BE2C (cell line): Measurements from ENCODE around the gene NHP2.

Experiments
- DNase-seq: peaks from one replicate; pipeline ENCODE4 v3.0.0-alpha.2; 2020
- H3K27me3 ChIP-seq: fragments of 250-450 bp; sonication (Bioruptor Pico); 2 replicates; pipeline ENCODE4 v1.5.1; 2020; ENCODE audit warnings: mild to moderate bottlenecking
- H3K36me3 ChIP-seq: fragments of 250-450 bp; sonication (Bioruptor Pico); 2 replicates; pipeline ENCODE4 v1.5.1; 2020; ENCODE audit warnings: mild to moderate bottlenecking
- H3K4me1 ChIP-seq: fragments of 250-450 bp; sonication (Bioruptor Pico); 2 replicates; pipeline ENCODE4 v1.5.1; 2020
- H3K4me3 ChIP-seq: 2 replicates; pipeline ENCODE4 v1.5.1; 2011; ENCODE audit warnings: low read depth, low read length
- H3K9me3 ChIP-seq: fragments of 250-450 bp; sonication (Bioruptor Pico); 2 replicates; pipeline ENCODE4 v1.5.1; 2020
- TF ChIP-seq, protein P1 (sequence below): IDR thresholded peaks from 2 replicates; pipeline ENCODE4 v1.5.1; 2012; ENCODE audit warnings: mild to moderate bottlenecking, low read depth, low read length

Gene NHP2

DNA sequence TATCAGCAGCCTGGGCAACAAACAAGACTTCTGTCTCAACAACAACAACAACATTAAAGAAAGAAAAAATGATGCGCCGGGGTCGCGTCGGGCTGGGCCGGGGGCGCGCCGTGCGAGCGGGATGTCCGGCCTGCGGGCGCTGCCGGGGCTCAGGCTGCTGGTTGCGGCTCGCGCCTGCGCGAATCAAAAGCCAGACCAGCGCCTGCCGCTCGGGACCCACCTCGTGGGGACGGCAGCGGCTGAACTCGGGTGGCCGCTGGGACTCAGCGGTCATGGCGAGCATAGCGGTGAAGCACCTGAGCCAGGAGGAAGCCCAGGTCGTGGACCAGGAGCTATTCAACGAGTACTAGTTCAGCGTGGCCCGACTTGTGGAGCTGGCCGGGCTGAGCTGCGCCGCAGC is 11.9 kb upstream of the NHP2 start:
- TF ChIP-seq, protein P1, sequence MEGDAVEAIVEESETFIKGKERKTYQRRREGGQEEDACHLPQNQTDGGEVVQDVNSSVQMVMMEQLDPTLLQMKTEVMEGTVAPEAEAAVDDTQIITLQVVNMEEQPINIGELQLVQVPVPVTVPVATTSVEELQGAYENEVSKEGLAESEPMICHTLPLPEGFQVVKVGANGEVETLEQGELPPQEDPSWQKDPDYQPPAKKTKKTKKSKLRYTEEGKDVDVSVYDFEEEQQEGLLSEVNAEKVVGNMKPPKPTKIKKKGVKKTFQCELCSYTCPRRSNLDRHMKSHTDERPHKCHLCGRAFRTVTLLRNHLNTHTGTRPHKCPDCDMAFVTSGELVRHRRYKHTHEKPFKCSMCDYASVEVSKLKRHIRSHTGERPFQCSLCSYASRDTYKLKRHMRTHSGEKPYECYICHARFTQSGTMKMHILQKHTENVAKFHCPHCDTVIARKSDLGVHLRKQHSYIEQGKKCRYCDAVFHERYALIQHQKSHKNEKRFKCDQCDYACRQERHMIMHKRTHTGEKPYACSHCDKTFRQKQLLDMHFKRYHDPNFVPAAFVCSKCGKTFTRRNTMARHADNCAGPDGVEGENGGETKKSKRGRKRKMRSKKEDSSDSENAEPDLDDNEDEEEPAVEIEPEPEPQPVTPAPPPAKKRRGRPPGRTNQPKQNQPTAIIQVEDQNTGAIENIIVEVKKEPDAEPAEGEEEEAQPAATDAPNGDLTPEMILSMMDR: no peak

GRCh38 chr5:178163772-178164735 is 10.4 kb upstream of the NHP2 start:
- Histone ChIP-seq H3K4me3 (peak overlapping the region; percentile 46), H3K4me1 (no peaks in the 10 kb centered on the region), H3K27me3 (peaks cover 8% of the 10 kb centered on the region), H3K36me3 (no peaks in the 10 kb centered on the region), H3K9me3 (no peaks in the 10 kb centered on the region)
- TF ChIP-seq, protein P1: peak; percentile 96
- DNase-seq: peak; percentile 89

More for the DNA sequence above, 11.9 kb upstream of the NHP2 start:
- Histone ChIP-seq H3K4me1 (no peaks in the 10 kb centered on the region), H3K9me3 (no peaks in the 10 kb centered on the region), H3K36me3 (no peaks in the 10 kb centered on the region), H3K4me3 (no peak overlapping the region), H3K27me3 (peaks cover 8% of the 10 kb centered on the region)
- no peak for DNase-seq

- H3K36me3 ChIP-seq: no peaks in the 10 kb centered on the region
- no peak for DNase-seq
- no peak overlapping the region for H3K4me3 ChIP-seq
- H3K9me3 ChIP-seq: no peaks in the 10 kb centered on the region
- no peaks in the 10 kb centered on the region for H3K4me1 ChIP-seq
- TF ChIP-seq, protein P1: no peak
- peaks cover 6% of the 10 kb centered on the region for H3K27me3 ChIP-seq
These were observed 8.8 kb upstream of the NHP2 start for GRCh38 chr5:178162481-178162880.

DNA sequence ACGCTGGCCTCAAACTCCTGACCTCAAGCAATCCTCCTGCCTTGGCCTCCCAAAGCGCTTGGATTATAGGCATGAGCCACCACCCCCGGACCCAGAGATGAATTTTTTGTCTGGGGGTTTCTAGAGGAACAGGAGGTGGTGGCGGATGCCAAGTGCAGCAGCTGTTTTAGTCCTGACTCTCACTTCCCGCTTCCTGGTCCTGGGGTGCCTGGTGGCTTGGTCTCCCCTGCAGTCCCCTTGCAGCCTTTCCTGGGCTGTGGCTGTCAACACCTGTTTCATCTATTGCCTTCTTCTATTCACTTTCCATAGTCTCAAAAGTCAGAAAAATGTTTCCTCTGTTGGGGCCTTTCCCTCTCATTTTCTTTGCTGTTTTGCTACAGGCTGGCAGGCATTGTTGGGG is 6.5 kb upstream of the NHP2 start:
- TF ChIP-seq, protein P1: no peak
- no peaks in the 10 kb centered on the region for H3K36me3 ChIP-seq
- H3K4me1 ChIP-seq: no peaks in the 10 kb centered on the region
- no peak for DNase-seq
- H3K27me3 ChIP-seq: peaks cover 6% of the 10 kb centered on the region
- H3K4me3 ChIP-seq: no peak overlapping the region
- H3K9me3 ChIP-seq: no peaks in the 10 kb centered on the region

GRCh38 chr5:178155065-178155464 is 1.4 kb upstream of the NHP2 start:
- no peaks in the 10 kb centered on the region for H3K27me3 ChIP-seq
- TF ChIP-seq, protein P1: no peak
- peaks cover 23% of the 10 kb centered on the region for H3K36me3 ChIP-seq
- no peaks in the 10 kb centered on the region for H3K9me3 ChIP-seq
- no peak for DNase-seq
- H3K4me1 ChIP-seq: peaks cover 3% of the 10 kb centered on the region; the same call in 1 of the 2 replicates
- no peak overlapping the region; the same call in 1 of the 2 replicates for H3K4me3 ChIP-seq
